Glomerular visceral epithelial cell (primary cell): ENCODE results near the gene EIF2S3B.
"Not testable (repeated sequence)": the region's sequence is repeated elsewhere in the genome, so short reads cannot be mapped to it uniquely, and the experiment has no call there.

Source experiments
- DNase-seq: peaks from one replicate; pipeline ENCODE4 v3.0.0-alpha.2; 2016; ENCODE audit errors: extremely low spot score

The EIF2S3B gene

DNA sequence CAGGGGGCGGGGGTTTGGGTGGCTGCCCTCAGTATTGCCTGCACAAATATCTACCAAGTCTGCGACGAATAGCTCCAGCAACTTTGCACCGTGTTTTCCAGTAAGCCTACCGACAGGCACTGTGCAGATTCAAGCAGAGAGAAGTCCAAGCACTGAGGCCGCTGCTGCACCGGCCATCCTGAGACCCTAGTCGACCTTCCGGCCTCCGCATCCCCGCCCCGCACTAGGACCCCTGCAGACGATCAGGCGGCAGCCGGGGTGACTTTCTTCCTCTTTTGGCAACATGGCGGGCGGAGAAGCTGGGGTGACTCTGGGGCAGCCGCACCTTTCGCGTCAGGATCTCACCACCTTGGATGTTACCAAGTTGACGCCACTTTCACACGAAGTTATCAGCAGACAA, at the start of gene EIF2S3B:
Gene EIF2S3B (plus strand): TSS at position 271 of the 400 bp plus-strand sequence. CDS start 13 bp downstream, at position 284.
- DNase-seq: no peak

DNA sequence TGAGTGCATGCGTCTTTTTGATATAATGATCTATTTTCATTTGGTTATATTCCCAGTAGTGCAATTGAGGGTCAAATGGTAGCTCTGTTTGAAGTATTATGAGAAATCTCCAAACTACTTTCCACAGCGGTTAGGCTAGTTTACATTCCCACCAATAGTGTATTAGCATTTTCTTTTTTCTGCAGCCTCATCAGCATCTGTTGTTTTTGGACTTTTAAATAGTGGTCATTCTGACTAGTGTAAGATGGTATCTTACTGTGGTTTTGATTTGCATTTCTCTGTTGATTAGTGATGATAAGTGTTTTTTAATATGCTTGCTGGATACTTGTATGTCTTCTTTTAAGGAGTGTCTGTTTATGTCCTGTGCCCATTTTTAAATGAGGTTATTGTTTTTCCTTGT, 48.8 kb upstream of the EIF2S3B start:
- no peak for DNase-seq

DNA sequence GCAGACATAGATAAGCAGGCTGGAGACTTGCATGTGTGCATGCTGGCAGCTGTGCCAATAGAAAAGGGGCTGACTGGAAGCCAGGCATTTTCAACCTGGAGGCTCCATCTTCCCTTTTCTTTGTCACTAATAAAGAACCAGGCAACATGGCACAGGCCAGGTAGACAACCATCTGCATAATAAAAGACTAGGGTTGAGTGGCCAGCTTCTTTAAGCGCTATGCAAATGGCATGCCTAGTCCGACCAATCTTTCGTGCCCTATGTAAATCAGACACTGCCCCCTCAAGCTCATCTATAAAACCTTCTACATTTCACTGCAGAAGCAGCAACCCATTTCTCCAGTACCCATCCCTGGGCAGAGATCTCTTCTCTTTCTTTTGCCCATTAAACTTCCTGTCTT, 47.9 kb upstream of the EIF2S3B start:
- DNase-seq: no peak

DNA sequence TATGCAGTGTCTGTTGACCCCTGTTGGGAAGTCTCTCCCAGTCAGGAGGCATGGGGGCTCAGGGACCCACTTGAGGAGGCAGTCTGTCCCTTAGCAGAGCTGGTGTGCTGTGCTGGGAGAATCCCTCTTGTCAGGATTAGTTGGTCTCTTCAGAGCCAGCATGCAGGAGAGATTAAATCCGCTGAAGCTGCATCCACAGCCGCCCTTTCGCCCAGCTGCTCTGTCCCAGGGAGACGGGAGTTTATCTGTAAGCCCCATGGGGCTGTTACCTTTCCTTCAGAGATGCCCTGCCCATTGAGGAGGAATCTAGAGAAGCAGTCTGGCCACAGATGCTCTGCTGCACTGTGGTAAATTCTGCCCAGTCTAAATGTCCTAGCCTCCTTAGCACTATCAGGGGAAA, 39.4 kb upstream of the EIF2S3B start:
- DNase-seq: no peak

DNA sequence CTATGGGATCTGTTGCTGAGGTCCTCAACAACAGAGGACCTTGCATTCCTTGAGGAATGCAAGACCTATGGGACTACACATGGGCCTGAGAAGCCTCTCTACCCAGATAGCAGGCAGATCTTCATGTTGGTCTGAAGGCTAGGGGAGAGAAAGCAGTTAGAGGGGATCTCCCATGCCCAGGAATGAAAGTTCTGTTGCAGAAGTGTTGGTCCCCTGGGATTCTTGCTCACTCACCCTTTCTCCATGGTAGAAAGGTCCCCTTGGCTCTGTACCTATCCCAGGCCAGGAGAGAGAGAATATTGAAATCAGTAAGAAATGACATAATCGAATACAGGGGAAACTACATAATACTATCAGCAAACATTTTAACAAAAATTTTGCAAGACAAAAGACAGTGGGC, 36.0 kb upstream of the EIF2S3B start:
- no peak for DNase-seq

DNA sequence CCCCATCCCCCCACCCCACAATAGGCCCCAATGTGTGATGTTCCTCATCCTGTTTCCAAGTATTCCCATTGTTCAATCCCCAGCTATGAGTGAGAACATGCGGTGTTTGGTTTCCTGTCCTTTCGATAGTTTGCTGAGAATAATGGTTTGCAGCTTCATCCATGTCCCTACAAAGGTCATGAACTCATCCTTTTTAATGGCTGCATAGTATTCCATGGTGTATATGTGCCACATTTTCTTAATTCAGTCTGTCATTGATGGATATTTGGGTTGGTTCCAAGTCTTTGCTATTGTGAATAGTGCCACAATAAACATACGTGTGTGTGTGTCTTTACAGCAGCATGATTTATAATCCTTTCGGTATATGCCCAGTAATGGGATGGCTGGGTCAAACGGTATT, 32.9 kb upstream of the EIF2S3B start:
- not testable (repeated sequence) for DNase-seq

DNA sequence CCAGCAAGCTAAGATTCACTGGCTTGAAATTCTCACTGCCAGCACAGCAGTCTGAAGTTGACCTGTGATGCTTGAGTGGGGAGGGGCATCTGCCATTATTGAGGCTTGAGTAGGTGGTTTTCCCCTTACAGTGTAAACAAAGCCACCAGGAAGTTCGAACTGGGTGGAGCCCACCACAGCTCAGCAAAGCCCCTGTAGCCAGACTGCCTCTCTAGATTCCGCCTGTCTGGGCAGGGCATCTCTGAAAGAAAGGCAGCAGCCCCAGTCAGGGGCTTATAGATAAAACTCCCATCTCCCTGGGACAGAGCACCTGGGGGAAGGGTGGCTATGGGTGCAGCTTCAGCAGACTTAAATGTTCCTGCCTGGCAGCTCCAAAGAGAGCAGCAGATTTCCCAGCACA, 23.8 kb upstream of the EIF2S3B start:
- DNase-seq: not testable (repeated sequence)

DNA sequence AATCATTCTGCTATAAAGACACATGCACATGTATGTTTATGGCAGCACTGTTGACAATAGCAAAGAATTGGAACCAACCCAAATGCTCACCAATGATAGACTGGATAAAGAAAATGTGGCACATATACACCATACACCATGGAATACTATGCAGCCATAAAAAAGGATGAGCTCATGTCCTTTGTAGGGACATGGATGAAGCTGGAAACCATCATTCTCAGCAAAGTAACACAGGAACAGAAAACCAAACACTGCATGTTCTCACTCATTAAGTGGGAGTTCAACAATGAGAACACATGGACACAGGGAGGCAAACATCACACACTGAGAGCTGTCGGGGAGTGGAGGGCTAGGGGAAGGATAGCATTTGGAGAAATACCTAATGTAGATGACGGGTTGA, 18.4 kb upstream of the EIF2S3B start:
- DNase-seq: not testable (repeated sequence)

DNA sequence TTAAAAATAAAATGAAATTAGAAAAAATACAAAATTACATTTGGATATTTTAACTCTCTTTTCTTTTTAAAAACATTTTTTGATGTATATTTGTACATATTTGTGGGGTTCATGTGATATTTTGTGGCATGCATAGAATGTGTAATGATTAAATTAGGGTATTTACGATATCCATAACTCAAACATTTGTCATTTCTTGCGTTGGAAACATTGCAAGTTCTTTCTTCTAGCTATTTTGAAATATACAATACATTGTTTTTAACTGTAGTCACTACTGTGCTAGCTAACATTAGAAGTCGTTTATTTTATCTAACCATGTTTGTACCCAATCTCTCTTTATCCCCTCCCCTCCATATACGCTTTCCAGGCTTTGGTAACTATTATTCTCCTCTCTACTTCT, 13.9 kb upstream of the EIF2S3B start:
- DNase-seq: no peak

DNA sequence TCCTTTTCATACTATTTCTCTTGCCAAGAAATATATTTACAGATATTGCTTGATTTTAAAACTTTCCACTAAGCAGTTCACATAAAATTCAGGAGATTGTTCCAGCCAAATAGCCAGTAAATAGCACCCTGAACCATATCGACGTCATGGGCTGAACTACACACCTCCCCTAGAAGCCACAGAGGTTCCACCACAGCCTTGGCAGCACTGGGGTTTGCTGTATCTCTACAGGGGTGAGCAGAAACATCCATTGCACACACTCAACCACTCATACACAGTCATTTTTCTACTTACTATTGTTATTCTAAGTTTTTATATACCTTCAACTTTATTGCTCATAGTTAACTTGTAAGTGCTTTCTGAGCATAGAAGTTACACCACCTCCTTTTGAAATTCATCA, 8.1 kb upstream of the EIF2S3B start:
- DNase-seq: no peak

DNA sequence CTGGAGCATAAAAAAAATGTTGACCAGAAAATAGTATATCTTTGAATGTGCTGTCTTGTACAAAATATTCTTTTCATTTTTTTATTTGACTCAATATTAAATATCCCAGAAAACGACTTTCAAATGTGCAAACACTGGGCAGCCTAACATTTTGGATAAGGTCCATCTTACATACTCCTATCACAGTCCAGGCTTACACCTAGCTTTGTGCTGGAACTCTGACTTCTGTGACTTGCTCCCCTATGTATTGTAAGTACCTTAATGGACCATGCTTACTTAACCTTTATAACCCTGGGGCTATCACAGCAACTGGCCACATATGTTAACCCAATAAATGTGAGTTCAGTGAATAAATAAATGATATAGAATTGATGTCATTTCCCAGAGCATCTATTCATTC, 7.6 kb upstream of the EIF2S3B start:
- DNase-seq: no peak

DNA sequence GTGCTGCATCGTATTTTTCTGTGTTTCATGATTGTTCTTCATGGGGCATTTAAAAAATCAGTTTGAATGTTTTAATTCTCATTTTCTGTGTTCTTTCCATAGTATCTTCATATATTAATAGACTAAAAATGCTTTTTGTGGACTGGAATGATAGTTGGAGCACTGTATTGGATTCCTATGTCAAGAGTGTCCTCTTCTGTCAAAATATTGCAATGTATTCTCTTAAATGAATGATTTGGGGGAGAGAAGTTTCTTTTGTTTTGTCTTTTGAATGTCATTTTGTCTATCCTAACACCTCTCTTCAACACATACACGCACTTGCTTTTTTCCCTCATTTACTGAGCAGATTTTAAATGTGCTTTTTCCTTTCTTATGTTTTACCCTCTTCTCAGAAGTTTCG, 4.7 kb upstream of the EIF2S3B start:
- peak; percentile 3 for DNase-seq

DNA sequence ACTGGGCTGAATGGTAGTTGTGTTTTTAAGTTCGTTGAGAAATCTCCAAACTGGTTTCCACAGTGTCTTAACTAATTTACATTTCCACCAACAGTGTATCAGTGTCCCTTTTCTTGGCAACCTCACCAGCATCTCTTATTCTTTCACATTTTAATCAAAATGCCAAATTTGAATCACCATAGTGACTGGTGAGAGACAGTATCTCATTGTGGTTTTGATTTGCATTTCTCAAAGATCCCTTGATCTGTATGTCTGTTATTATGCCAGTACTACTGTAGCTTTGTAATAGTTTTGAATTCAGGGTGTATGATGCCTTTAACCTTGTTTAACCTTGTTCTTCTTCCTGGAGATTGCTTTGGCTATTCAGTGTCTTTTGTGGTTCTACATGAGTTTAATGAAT, 2.2 kb upstream of the EIF2S3B start:
- no peak for DNase-seq

DNA sequence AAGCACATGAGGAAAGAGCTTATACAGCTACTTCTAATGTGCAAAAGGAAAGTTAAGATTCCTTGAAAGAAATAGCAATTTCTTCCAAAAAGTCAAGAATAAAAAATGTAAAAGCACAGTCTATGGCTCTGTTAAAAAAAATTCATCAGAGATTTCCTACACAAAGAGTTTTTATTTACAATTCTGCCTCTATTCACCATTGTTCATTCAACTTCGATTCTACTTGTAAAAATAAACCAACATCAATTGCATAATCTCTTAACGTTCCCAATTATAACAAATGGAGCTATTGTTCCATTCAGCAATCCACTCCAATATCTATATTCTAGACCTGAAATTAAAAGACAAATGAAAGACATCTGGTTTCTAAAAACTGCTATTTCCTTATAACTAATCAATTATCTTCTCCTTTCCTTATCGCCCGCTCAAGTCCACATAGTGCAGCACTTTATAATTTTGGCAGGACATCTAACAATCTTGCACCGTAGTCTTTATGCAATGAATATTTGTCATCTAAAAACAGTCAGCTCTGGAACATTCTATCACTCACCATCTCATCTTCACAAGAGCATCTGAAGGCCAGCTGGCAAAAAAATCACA, 6.2 kb downstream of the EIF2S3B start:
- no peak for DNase-seq

DNA sequence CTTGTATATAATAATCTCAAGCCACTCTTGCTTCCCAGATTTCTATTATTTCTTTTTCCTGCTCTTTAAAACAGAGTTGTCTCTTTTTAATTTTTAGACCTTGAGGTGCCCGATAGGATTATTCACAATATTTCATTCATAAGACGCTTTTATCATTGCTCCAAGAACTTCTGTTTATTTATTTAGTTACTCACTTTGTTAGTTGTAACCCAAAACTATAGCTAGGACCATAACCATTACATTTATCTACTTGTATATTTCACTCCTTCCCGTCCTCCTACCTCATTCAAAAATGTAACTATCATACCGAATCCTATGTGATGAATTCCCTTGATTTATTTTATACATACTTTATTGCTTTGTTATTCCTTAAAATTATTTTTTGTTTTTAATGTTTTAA, 7.1 kb downstream of the EIF2S3B start:
- DNase-seq: no peak

DNA sequence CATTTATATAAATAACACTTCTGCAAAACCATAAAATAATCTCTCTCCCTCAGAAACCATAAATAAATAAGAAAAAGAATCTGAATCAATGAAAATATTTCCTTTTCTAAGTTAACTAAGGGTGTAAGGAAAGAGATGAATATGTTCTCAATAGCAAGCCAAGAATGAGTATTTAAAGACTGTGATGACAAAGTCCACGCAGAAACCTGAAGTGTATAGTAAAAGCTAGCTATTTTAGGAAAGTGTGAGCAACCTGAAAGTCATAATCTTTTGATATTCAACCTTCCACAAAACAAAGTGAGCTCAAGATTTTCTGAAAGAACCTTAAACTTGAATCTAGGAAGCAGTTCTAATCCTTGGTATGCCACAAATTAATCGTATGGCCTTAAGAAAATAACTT, 15.9 kb downstream of the EIF2S3B start:
- no peak for DNase-seq

DNA sequence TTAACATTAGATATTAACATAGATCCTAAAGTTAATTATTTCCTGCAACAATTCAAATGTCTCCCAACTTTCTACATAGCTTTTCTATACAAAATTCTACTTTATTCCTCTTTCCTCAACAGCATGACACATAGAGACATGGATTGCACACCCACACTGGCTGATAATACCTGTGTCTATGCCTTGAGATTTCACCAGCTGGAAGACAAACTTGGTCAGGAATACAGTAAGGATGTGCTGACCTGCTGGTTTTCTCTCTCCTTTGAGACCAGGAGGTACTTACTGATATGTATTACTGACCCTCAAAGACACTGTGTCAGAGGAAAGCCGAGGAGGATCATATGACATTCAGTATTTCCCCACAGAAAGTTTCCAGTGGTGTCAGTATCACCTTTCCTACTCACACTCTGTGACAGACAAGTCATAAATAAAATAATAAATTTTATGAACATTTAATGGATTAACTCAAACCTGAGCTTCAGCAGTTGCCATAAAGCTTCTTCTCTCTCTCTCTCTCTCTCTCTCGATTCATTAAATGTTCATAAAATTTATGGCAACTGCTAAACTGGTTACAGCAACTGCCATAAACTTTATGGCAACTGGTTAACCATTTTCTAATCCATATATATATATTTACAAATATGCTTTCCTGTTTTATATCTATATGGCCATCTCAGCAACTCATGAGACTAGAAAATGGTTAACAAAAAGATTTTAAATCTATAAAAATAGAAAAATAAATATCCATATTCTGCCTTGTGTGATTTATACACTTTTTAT, 22.7 kb downstream of the EIF2S3B start:
- no peak for DNase-seq

DNA sequence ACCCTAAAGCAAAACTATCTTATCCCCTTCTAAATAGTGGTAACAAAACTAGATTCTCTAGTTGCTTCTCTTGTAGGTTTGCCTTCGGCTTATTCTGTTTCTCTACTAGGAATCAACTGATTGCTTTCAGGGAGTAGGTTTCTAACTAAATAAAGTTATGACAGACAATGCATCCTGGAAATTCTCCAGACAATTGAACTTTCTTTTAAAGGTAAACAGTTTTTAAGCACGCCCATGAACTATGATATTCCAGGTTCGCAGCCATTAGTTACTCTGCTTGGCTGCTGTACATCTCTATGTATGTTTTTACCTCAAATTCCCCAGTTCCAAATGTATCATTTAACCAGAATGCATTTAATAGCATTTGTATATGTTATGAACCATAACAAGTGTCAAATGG, 23.9 kb downstream of the EIF2S3B start:
- DNase-seq: no peak

DNA sequence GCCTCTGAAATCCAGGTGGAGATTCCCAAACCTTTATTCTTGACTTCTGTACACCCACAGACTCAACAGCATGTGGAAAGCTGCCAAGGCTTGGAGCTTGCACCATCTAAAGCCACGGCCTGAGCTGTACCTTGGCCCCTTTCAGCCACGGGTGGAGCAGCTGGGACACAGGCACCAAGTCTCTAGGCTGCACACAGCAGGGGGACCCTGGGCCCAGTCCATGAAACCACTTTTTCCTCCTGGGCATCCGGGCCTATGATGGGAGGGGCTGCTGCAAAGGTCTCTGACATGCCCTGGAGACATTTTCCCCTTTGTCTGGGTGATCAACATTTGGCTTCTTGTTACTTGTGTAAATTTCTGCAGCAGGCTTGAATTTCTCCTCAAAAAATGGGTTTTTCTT, 32.0 kb downstream of the EIF2S3B start:
- DNase-seq: no peak

DNA sequence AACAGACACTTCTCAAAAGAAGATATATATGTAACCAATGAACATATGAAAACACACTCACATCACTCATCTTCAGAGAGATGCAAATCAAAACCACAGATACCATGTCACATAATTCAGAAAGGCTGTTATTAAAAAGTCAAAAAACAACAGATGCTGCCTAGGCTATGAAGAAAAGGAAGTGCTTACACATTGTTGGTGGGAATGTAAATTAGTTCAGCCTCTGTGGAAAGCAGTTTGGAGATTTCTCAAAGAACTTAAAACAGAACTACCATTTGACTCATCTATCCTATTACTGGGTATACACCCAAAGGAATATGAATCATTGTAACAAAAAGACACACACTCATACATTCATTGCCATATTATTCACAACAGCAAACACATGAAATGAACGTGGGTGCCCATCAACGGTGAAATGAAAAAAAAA, 35.1 kb downstream of the EIF2S3B start:
- DNase-seq: no peak

DNA sequence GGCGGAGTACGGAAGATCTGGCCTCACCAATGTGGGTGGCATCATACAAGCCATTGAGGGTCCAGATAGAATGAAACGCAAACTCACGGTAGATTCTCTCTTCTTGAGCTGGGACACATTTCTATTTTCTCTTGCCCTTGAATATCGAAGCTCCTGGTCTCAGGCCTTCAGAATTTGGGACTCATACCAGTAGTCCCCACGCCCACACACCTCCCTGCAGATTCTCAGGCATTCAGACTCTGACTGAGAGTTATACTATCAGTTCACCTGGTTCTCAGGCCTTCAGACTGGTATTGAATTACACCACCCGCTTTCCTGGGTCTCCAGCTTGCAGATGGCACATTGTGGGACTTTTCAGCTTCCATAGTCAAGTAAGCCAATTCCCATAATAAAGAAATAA, 37.8 kb downstream of the EIF2S3B start:
- DNase-seq: no peak

DNA sequence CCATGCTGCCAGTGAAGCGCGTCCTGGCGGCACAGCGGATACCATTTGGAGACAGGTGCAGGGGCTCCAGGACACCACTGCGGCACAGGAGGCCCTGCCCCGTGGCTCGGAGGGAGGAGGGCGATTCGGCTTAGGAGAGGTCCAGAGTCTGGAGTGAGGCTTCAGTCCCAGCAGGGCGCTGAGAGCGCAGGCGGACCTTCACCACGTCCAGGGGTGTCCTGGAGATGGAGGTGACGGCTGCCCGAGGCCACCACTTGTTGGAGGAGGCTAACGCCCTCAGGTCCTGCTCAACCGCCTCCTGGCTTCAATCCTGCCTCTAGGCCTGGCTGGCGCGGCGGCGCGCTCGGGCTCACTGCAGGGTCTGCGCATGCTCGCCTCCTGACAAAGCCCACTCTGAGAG, 45.7 kb downstream of the EIF2S3B start:
- DNase-seq: no peak

DNA sequence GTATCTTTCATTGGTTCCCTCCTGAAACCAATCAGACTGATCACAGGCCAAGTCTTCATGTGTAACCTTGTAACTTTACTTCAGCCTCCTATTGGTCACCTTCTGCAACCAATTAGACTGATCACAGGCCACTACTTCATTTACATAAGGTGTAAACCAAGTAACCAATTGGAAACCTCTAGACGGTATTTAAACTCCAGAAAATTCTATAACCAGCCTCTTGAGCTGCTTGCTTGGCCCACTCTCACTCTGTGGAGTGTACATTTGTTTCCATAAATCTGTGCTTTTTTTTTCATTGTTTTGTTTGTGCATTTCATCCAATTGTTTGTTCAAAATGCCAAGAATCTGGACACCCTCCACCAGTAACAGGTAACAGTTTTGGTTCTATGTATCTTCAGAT, 47.5 kb downstream of the EIF2S3B start:
- DNase-seq: no peak
